GM12891 (cell line): ENCODE data around the gene ANKS3.

Source experiments
- POLR2A ChIP-seq: IDR thresholded peaks from 2 replicates; pipeline ENCODE4 v1.6.1; 2011; ENCODE audit warnings: low read depth, low read length, control low read depth
- POLR2AphosphoS5 ChIP-seq: IDR thresholded peaks from 2 replicates; pipeline ENCODE4 v1.6.1; 2011; ENCODE audit warnings: low read depth, low read length, control low read depth

- TF ChIP-seq POLR2A: no peak
- no peak for TF ChIP-seq POLR2AphosphoS5
These were observed 47.4 kb downstream of the ANKS3 start for GRCh38 chr16:4686497-4687210.
